Measurements from ENCODE around the gene TAF15. TPM values are rescaled to one million over a fixed set of nuclear protein-coding genes. Genes with fewer than 3 reads are reported as not detected.

TAF15 gene
- total and polyA plus RNA-seq, 2 of the 4 experiments (the other 2 are of a cell fraction): 46.8 to 98.0 TPM

GRCh38 chr17:35775583-35775982, 33.7 kb upstream of the TAF15 start:
- TF ChIP-seq CTCF (conservative IDR thresholded peaks at IDR 0.05; ENCODE audit: low read depth, low read length): no peak
- TF ChIP-seq RCOR1 (IDR thresholded peaks at IDR 0.05; ENCODE audit: insufficient replicate concordance, low read length): no peak
- TF ChIP-seq MAZ (IDR thresholded peaks at IDR 0.05; ENCODE audit: borderline replicate concordance, low read depth, low read length): no peak
- TF ChIP-seq BHLHE40 (IDR thresholded peaks at IDR 0.05; ENCODE audit: low read depth, low read length): no peak
- TF ChIP-seq USF2 (IDR thresholded peaks at IDR 0.05; ENCODE audit: low read depth, low read length): no peak
- TF ChIP-seq POLR2A (IDR thresholded peaks at IDR 0.05; ENCODE audit: low read depth, low read length): no peak
- TF ChIP-seq MXI1 (IDR thresholded peaks at IDR 0.05; ENCODE audit: borderline replicate concordance, low read depth, low read length): no peak
- no peak for TF ChIP-seq ELK1 (IDR thresholded peaks at IDR 0.05; ENCODE audit: borderline replicate concordance, low read depth, low read length)
- H2BK15ac ChIP-seq (ENCODE audit: low read depth, low read length): no peak overlapping the region
- H3K9me1 ChIP-seq (ENCODE audit: insufficient read depth, low read length): peaks cover 16% of the 10 kb centered on the region
- no peak overlapping the region for H3K23ac ChIP-seq (ENCODE audit: low read depth, low read length)
- no peak overlapping the region for H2BK5ac ChIP-seq (ENCODE audit: low read depth, low read length, poor library complexity, severe bottlenecking)
- H3K4me2 ChIP-seq (ENCODE audit: low read depth, low read length): no peak overlapping the region
- H4K20me1 ChIP-seq (ENCODE audit: insufficient read depth, low read length): no peaks in the 10 kb centered on the region
- intact Hi-C loops (cut with micrococcal nuclease) (no loop called here), dilution Hi-C loops (cut with HindIII; ENCODE audit: low sequenced_read_pairs, unreplicated experiment) (no loop called here), in situ Hi-C loops (cut with MboI; ENCODE audit: low sequenced_read_pairs) (no loop called here)
- WGBS, 2 experiments (ENCODE audit: extremely low coverage in 2 of 2, insufficient read length in 1 of 2): no CpG with 5 or more reads among the region's 6 CpGs
- no peak overlapping the region for H3K27ac ChIP-seq (ENCODE audit: insufficient read depth, low read length)
- no peak overlapping the region for H4K5ac ChIP-seq (ENCODE audit: low read depth, low read length)
- no peak overlapping the region for H4K8ac ChIP-seq (ENCODE audit: low read depth in 2 of 2, low read length in 2 of 2)
- CTCF ChIA-PET: interaction anchor here (1.1 to 2.1 kb wide), 2 partner anchors 12 to 33 kb away, joined by 5 to 7 read pairs; partner anchors contain the start of gene TAF15
- no peak overlapping the region for H3K18ac ChIP-seq (ENCODE audit: low read depth, low read length)
- BruUV-seq (replicated peaks): no TSS peak
- POLR2A ChIA-PET (ENCODE audit: unreplicated experiment): no interaction called here
- no peak overlapping the region for H3K56ac ChIP-seq (ENCODE audit: extremely low read depth, insufficient read depth, low read length)
- no peak overlapping the region for H2AK9ac ChIP-seq (replicated peaks; ENCODE audit: low read depth, low read length, poor library complexity)
- no peak overlapping the region for H3K4ac ChIP-seq (ENCODE audit: low read depth, low read length)
- H3K79me1 ChIP-seq (ENCODE audit: low read depth in 1 of 2, low read length in 2 of 2): no peaks in the 10 kb centered on the region
- no peaks in the 10 kb centered on the region for H3K9me3 ChIP-seq (ENCODE audit: control insufficient read depth, insufficient read depth, low read length)
- DNase-seq (no peak), ATAC-seq (ENCODE audit: low read depth) (no peak)
- H2AK5ac ChIP-seq (ENCODE audit: low read depth, low read length): no peak overlapping the region
- H3K27me3 ChIP-seq (ENCODE audit: control insufficient read depth, insufficient read depth, low read length): peaks cover 27% of the 10 kb centered on the region
- peaks cover 26% of the 10 kb centered on the region for H3K4me1 ChIP-seq (ENCODE audit: control insufficient read depth, insufficient read depth, low read length)
- no peak overlapping the region for H2BK120ac ChIP-seq (ENCODE audit: low read depth, low read length)
- H3K4me3 ChIP-seq (ENCODE audit: insufficient read depth, low read depth, low read length): no peak overlapping the region
- no peak overlapping the region for H3K14ac ChIP-seq (replicated peaks; ENCODE audit: low read depth, low read length)
- no peaks in the 10 kb centered on the region for H3K36me3 ChIP-seq (ENCODE audit: control insufficient read depth, insufficient read depth, low read length)
- H2AFZ ChIP-seq (replicated peaks; ENCODE audit: low read length, poor library complexity): no peak overlapping the region
- H3K9ac ChIP-seq (ENCODE audit: low read depth, low read length): no peak overlapping the region
- H4K91ac ChIP-seq (ENCODE audit: insufficient read depth, low read depth, low read length): no peak overlapping the region
- H2BK20ac ChIP-seq (ENCODE audit: low read depth, low read length): no peak overlapping the region

All from IMR-90 (cell line).